GM19397 (cell line): ENCODE results near the gene PCGF3.
"Not testable (repeated sequence)": the region's sequence is repeated elsewhere in the genome, so short reads cannot be mapped to it uniquely, and the experiment has no call there.

Experiments used
- ATAC-seq: cut with Tn5 transposase; IDR thresholded peaks from one replicate; pipeline ENCODE4 v1.9.1; 2021; ENCODE audit warnings: mild to moderate bottlenecking, moderate library complexity; ENCODE audit not compliant: unreplicated experiment

Gene PCGF3

DNA sequence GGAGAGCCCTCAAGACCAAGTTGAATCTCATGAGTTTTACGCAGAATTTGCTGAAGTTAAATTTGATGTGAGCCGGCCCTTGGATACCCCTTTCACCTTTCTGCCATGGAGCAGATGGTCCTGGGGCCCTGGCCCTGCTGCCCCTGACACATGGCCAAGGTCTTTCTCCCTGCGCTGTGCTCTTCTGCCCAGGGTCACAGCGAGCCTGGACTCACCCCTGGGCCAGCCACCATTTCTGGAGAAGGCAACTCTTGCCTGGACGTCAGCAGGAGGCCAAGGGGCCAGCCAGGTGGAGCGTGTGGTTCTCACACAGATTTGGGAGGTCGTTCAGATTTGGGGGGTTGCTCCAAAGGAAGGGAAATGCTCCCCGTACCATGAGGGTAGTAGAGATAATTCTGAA is 30.0 kb downstream of the PCGF3 start:
- no peak for ATAC-seq

DNA sequence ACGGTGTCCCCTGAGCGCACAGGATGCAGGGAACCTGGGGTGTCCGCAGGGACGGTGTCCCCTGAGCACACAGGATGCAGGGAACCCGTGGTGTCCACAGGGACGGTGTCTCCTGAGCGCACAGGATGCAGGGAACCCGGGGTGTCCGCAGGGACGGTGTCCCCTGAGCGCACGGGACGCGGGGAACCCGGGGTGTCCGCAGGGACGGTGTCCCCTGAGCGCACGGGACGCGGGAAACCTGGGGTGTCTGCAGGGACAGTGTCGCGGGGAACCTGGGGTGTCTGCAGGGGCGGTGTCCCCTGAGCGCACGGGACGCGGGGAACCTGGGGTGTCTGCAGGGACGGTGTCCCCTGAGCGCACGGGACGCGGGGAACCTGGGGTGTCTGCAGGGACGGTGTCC is 30.9 kb downstream of the PCGF3 start:
- ATAC-seq = not testable (repeated sequence)

DNA sequence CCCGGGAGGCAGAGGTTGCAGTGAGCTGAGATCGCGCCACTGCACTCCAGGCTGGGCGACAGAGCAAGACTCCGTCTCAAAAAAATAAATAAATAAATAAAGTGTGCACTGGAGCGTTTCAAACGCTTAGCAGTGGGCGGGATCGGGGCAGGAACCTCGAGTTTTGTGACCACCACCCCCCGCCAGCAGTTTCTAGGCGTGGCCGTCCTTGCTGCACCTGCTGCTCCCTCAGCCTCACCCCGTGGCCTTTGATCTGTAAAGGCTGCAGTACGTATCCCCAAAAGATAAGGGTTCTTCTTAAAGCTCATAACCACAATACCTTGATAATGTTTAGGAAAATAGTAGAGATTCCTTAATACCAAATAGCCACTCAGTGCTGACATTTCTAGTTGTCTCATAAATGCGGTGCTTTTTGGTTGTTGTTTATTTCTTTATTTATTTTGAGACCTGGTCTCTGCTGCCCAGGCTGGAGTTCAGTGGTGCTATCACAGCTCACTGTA is 33.2 kb downstream of the PCGF3 start:
- ATAC-seq = no peak

DNA sequence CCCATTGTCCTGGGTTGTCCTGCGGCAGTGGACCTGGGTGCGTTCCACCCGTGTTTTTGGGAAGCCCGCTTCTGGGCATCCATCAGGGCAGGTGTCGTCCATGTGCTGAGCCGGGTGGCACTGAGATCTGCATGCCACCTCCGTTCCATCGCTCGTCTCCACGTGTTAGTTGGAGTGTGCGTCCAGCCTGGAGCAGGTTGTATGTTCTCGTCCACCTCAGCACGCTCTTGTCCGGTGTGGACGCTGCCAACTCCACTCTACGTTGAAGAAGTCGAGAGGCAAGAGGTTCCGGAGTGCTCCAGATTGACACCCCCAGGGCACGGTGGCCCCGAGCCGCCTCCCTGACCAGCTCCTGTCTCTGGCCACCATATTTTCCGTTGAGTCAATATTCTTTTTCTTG is 33.9 kb downstream of the PCGF3 start:
- ATAC-seq = no peak

DNA sequence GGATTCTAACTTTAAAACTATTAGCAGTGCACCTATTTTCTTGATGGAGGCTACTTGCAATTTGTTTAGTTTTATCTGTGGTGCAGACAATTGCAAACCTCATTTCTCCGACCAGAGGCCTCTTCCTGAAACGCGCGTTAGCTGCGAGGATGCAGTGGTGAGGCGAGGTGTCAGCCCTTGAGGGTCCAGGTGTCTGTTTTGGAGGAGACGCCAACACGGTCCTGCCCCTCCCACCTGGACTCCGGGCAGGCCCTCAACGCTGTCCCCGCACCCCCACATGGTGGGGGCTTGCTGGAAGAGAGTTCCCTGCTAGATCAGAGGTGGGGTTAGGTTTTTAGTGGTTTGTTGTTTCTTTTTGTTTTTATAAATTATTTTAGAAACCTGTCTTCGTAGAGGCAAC is 34.4 kb downstream of the PCGF3 start:
- no peak for ATAC-seq

DNA sequence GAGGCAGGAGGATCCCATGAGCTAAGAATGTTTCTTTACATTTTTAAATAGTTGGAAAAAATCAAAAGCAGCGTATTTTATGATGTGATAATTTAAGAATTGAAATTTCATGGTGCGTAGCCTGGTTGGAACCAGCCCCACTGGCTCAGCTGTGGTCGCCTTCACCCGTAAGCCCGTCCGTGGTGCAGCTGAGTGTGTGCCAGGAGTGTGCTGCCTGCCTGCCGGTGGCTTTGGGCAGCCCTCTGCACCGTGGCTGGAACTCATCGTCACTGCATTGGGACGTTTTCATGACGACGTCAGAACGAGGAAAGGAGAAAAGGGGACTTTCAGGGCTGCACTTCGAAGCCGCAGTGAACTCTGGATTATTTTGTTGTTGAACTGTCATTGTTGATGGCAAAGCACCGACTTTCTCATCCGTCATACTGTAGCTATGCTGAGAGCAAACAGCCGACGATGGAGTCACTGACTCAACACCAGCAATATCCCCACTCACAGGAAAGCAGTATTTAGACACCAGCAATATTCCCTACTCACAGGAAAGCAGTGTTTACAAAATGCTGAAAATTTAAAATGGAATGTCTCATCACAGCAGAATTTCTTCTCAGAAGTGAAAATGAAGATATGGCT is 35.1 kb downstream of the PCGF3 start:
- ATAC-seq = no peak

DNA sequence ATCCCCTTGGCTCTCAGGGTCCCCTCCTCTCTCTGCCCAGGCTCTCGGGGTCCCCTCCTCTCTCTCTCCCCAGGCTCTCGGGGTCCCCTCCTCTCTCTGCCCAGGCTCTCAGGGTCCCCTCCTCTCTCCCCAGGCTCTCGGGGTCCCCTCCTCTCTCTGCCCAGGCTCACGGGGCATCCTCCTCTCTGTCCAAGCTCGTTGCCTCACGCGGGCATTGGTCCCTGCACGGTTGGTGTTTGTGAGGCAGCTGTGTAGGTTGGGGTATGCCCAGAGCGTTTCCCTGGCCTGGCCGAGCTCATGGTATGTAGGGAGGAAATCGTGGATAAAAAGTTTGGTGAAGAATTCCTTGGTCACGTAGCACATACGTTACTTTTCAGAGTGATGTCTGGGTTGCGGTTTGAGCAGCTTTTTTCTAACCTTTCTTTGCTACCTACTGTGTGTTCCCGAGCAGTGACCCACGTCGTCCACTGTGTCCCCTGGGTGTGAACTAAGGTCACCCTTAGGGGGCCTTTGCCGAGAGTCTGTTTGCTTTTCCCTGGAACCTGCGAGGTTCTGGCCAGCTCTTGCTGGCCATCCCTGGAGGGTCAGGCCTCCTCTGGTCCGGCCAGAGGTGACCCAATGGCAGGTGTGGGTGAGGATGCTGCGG is 36.6 kb downstream of the PCGF3 start:
- no peak for ATAC-seq

DNA sequence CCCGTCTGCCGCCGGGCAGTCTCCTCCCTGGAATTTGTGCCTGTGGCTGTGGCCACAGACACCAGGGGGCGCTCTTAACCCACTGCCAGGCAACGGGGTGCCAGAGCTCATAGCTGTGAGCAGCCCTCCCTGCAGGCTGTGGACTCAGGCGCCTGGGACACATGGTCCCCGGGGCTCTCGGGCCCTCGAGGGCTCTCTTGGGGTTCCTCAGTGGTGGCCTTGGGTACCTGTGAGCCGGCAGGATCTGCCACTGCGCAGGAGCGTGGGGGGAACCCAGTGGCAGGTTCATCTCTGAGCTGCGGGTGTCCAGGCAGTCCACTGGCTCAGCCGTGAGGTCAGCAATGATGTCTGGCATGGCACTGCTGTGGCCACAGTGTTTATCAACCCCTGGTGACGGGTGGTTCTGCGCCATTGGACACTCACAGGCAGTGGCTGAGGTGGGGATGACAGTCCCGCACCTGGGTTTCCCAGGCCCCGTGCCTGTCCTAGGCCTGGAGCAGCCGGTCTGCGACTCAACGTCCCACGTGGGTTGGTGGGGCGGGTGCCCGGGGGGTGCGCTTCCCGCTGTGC is 37.2 kb downstream of the PCGF3 start:
- no peak for ATAC-seq

DNA sequence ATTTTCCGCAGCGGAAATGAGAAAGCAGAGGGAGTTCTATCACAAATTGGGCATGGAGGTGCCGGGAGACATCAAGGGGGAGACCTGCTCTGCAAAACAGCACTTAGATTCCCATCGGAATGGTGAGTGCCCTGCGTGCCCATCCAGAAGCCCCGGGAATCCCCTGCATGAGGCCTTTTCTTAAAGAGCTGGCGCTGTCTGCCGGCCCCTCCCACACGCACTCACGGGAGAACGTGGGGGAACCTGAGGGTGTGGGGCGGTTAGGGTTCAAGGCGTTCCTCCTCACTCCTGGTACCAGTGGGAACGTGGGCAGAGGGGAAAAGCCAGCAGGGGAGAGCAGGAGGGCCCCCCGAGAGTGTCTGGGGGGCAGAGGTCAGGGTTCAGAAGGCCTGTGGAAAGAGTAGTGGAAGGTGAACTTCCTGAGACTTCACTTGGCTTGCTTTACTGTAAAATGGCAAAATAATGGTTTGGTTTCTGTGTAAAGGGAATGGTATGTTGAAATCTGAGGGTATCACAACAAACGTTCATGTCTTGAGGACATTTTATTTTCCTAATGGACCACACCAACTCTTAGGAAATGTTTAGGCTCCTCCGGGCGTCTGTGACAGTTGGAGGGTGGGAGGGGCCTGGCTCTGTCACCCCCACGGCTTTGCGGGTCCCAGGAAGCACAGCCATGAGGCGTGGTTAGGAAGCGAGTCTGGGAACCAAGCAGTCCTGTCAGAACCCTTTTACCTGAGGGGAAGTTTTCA is 38.0 kb downstream of the PCGF3 start:
- ATAC-seq = no peak

DNA sequence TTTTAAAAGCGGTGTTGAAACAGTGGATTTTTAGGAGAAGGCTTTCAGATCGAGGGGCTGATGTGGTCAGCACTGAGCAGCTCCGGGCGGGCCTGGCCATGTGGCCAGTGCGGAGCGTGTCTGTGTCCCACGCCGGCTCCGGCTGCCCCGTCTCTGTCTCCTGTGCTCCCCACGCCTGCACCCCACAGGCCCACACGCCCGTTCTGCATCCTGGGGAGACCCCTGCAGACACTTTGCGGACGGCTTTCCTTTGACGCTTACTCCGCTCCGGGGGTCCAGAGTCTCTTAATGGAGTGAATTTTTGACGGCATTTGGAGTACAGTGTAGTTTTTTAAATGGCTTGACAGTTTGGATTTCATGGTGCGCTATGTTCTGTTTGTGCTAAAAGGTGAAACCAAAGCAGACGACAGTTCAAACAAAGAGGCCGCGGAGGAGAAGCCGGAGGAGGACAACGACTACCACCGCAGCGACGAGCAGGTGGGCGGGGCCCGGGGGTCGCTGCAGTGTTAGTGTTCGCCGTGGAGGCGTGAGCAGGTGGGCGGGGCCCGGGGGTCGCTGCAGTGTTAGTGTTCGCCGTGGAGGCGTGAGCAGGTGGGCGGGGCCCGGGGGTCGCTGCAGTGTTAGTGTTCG is 38.7 kb downstream of the PCGF3 start:
- no peak for ATAC-seq

DNA sequence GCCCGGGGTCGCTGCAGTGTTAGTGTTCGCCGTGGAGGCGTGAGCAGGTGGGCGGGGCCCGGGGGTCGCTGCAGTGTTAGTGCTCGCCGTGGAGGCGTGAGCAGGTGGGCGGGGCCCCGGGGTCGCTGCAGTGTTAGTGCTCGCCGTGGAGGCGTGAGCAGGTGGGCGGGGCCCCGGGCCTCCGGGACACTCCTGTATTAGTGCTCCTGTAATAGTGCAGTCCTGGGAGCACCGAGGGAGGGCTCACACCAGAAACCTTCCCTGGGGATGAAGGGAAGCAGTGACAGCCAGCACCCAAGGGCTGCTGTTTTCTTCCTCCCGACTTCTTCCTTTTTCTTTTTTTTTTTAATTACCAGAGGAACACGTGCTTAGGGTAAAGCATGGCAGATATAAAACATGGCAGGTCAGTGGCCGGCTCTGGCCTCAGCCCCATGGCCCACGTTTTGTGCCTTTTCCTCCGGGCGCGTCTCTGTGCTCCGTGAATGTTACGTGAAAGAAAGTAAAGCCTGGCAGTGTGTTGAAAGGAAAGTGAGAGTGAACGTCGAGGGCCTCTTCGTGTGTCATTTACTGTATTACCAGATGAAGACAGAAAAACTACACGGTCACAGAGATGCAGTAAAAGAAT is 42.0 kb downstream of the PCGF3 start:
- ATAC-seq = no peak

DNA sequence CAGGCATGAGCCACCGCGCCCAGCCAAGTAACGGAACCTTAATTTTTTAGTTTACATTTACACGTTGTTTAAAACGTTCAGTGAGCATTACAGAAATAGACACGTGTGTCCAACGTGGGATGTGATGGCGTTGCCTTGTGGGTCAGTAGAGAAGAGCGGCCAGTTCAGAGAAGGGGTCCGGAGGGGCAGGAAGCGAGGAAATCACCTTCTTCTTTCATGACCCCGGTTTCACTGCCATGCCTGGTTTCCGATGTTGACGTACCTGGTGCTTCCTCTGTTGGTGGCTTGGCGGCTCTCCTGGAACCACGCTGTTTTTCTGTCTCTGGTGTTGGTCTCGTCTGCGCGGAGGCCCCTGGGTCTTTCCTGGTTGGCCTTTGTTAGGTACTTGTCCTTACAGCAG is 42.8 kb downstream of the PCGF3 start:
- ATAC-seq = no peak

DNA sequence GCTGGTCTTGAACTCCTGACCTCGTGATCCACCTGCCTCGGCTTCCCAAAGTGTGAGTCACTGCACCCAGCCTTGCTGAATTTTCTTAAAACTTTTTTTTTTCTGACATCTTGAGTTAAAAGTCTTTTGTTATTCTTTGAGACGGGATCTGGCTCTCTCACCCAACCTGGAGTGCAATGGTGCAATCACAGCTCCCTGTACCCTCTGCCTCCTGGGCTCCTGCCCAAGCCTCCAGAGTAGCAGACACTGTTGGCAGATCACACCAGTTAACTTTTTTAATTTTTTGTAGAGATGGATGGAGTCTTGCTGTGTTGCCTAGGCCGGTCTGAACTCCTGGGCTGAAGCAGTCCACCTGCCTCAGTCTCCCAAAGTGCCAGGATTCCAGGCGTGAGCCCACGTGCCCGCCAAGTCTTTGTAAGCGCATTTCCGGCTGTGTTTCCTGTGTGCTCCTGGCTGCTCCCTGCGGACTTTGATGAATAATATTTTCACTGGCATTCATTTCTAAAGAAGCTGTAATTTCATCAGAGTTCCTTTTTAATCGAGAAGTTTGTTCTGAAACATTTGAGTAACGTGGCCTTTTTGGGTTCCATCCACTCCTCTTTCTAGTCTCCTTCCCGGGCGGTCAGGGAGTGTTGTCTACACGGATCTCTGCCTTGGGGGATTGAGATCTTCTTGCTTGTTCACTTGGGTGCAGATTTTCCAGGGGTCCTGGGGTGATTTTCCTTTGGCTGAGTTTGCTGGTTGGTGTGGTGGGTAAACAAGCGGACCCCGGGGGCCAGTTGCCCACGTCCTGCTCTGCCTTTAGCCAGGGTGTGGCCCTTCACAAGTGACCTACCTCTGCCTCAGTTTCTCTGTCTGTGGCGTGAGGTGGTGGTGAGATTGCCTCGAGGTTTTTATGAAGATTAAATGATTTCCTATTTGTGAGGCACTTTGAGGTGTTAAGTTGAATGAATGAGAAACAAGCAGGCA is 44.4 kb downstream of the PCGF3 start:
- ATAC-seq = no peak

DNA sequence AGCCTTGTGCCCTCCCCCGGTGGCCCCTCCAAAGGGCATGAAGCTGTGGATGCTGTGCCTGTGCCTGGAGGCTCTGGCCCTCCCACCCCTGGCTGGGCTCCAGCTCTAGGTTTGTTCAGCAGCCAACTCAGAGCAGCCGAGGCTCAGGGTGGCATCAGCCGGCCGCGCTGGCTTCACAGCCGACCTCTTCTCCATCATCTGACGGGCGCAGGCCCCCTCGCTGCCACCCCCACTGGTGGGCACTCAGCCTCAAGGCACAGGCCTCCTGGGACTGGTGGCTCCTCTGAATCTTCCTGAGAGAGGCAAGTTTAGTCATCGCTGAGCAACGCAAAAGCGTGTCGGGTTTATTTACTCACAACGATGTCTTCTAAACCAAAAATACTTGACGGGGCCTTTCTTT is 46.0 kb downstream of the PCGF3 start:
- ATAC-seq = no peak

DNA sequence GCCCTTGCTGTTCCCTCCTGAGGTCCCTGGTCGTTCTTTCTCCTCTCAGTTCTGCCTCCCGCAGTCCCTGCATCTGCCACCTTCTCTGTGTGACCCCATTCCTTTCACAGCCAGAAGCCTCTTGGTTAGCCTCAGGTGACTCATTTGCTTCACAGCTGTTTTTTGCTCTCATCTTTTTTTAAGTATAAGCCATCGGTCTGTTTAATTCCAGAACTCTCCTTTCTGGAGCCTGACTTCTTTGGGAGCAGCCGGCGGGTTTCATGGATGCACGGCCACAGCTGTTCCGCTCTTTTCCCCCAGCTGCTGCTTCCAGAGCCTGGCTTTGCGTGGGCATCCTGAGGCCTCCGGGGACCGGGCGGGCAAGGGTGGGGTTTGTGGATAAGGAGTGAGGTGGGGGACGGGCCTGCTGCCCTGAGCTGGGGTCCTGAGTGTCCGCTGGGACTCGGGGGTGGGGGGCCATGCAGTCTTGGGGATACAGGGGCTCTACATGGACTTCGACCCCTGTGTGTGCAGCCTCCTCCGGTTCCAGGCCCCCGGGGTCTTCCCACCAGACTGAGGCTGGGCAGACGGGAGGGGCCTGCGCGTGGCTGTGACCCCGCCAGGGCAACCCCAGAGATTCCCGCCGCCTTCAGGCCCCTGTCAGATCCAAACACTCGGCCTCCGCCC is 46.7 kb downstream of the PCGF3 start:
- ATAC-seq = no peak

DNA sequence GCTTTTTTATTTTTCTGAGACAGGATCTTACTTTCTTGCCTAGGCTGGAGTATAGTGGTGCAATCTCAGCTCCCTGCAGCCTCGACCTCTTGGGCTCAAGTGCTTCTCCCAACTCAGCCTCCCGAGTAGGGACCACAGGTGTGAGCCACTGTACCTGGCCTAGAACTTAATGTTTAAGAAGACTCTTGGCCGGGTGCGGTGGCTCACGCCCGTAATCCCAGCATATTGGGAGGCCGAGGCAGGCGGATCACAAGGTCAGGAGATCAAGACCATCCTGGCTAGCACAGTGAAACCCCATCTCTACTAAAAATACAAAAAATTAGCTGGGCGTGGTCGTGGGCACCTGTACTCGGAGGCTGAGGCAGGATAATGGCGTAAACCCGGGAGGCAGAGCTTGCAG is 47.6 kb downstream of the PCGF3 start:
- not testable (repeated sequence) for ATAC-seq

DNA sequence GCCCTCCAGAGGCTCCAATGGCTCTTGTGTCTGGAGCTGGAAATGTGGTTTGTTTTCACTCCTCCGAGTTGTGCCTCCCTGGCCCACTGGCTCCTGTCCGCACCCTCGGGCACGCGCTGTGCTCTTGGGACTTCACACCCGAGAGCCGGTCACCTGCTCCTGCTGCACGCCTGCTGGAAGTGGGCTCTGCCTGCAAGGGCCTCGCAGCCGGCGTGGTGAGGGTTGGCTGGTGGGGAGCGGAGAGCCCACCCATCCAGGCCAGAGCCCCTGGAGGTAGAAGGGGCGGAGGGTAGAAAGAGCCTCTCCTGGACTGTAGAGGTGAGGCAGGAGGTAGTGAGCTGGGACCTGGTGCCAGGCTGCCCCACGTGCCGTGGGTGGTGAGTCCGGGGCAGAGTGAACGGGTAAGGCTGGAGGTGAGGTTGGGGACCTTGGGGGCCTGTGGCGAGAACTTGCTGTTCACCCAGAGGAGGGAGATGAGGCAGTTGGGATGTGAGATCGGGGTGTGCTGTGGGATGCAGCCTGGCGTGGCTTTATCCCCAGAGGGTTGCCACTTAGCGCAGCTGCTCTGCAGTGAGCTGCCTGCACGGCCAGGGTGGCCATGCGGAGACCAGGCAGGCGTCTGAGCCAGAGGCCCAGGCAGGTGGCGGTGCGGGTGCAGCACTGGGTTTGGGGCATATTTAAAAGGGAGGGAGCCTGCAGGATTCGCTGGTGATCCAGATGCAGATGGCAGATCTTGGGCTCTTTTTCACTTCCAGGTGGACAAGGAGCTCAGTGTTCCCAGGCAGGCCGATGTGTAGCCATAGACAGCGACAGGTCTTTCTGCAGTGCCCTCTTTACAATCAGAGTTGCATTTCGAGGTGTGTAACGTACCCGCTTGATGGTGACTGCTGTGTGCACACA is 48.8 kb downstream of the PCGF3 start:
- no peak for ATAC-seq

DNA sequence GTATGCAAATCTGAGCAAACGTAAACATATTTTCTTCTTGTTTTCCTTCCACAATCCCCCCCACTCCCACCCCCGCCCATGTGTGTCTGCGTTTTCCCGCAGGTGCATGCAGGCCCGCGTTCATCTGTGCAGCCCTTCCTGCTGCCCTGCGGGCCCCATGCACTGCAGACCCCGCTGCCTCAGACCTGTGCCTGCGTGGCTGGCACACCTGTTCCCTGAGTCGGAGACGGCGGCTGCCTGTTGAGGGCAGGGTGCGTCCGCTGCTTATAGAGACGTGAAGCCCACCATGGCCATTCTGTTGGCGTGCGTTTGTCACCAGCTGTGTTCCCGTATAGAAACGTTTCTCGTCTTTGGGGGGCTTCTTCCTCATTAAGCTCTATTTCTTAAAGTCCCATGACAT is 51.5 kb downstream of the PCGF3 start:
- ATAC-seq = no peak
